Neuronal stem cell (in vitro differentiated cells): ENCODE measurements around the gene DUXB.

Experiments
- DNase-seq: peaks from one replicate; pipeline ENCODE4 v3.0.0-alpha.2; 2013; ENCODE audit warnings: low spot score
- H2AFZ ChIP-seq: one replicate; pipeline ENCODE4 v1.6.1; 2013; ENCODE audit warnings: mild to moderate bottlenecking, low read length, inconsistent platforms
- H2AK5ac ChIP-seq: 2 replicates; pipeline ENCODE4 v1.6.1; 2013; ENCODE audit warnings: low read depth, mild to moderate bottlenecking, inconsistent platforms, low read length, moderate library complexity, mixed read lengths
- H2BK120ac ChIP-seq: 2 replicates; pipeline ENCODE4 v1.6.1; 2013; ENCODE audit warnings: low read depth, mild to moderate bottlenecking, inconsistent platforms, low read length, moderate library complexity, mixed read lengths
- H2BK12ac ChIP-seq: one replicate; pipeline ENCODE4 v1.6.1; 2013; ENCODE audit warnings: low read length, inconsistent platforms
- H2BK15ac ChIP-seq: 2 replicates; pipeline ENCODE4 v1.6.1; 2013; ENCODE audit warnings: mild to moderate bottlenecking, low read length, inconsistent platforms, mixed read lengths
- H2BK5ac ChIP-seq: one replicate; pipeline ENCODE4 v1.6.1; 2013; ENCODE audit warnings: inconsistent platforms, mild to moderate bottlenecking, low read length, moderate library complexity
- H3K14ac ChIP-seq: one replicate; pipeline ENCODE4 v1.6.1; 2013; ENCODE audit warnings: low read length, inconsistent platforms
- H3K18ac ChIP-seq: 2 replicates; pipeline ENCODE4 v1.6.1; 2013; ENCODE audit warnings: low read length, inconsistent platforms
- H3K23ac ChIP-seq: 2 replicates; pipeline ENCODE4 v1.6.1; 2013; ENCODE audit warnings: low read depth, mild to moderate bottlenecking, mixed read lengths, low read length, inconsistent platforms; ENCODE audit not compliant: poor library complexity
- H3K27ac ChIP-seq: replicated peaks from 3 replicates; pipeline ENCODE4 v1.5.1; 2013; ENCODE audit warnings: low read length, inconsistent platforms
- H3K27me3 ChIP-seq, 3 experiments: 2 replicates each; pipeline ENCODE4 v1.6.1; 2013; ENCODE audit warnings: low read length in 3 of 3, mild to moderate bottlenecking in 2 of 3, inconsistent platforms in 1 of 3, low read depth in 1 of 3, mixed read lengths in 1 of 3, moderate library complexity in 1 of 3; ENCODE audit not compliant: control insufficient read depth in 3 of 3, insufficient read depth in 3 of 3
- H3K36me3 ChIP-seq, 2 donors: replicated peaks in 1 of 2; 2 replicates each; pipeline ENCODE4 v1.6.1; 2013; ENCODE audit warnings: low read length in 2 of 2; ENCODE audit not compliant: control insufficient read depth in 2 of 2, insufficient read depth in 2 of 2
- H3K4ac ChIP-seq: 2 replicates; pipeline ENCODE4 v1.6.1; 2013; ENCODE audit warnings: inconsistent platforms, mild to moderate bottlenecking, low read length, moderate library complexity
- H3K4me1 ChIP-seq, 2 donors: 1 replicate in 1 of 2; 2 replicates in 1 of 2; pipeline ENCODE4 v1.6.1; 2013; ENCODE audit warnings: low read length in 2 of 2, low read depth in 1 of 2; ENCODE audit not compliant: control insufficient read depth in 2 of 2, insufficient read depth in 1 of 2
- H3K4me2 ChIP-seq: one replicate; pipeline ENCODE4 v1.6.1; 2013; ENCODE audit warnings: mild to moderate bottlenecking, low read length, inconsistent platforms; ENCODE audit not compliant: insufficient read depth, poor library complexity, severe bottlenecking
- H3K4me3 ChIP-seq, 2 donors: 2 replicates each; pipeline ENCODE4 v1.5.1; 2013; ENCODE audit warnings: low read length in 2 of 2, mild to moderate bottlenecking in 2 of 2, inconsistent platforms in 1 of 2, moderate library complexity in 1 of 2
- H3K79me1 ChIP-seq: one replicate; pipeline ENCODE4 v1.6.1; 2013; ENCODE audit warnings: low read depth, mild to moderate bottlenecking, inconsistent platforms, low read length, moderate library complexity
- H3K9ac ChIP-seq: one replicate; pipeline ENCODE4 v1.6.1; 2013; ENCODE audit warnings: mild to moderate bottlenecking, low read depth, low read length, inconsistent platforms; ENCODE audit not compliant: poor library complexity
- H3K9me3 ChIP-seq, 2 donors: replicated peaks in 1 of 2; 2 replicates each; pipeline versions ENCODE3 to v1.6.1; 2013; ENCODE audit warnings: low read length in 2 of 2, mild to moderate bottlenecking in 2 of 2, inconsistent platforms in 1 of 2, low read depth in 1 of 2, mixed read lengths in 1 of 2, moderate library complexity in 1 of 2; ENCODE audit not compliant: control insufficient read depth in 2 of 2, insufficient read depth in 1 of 2
- H4K8ac ChIP-seq: one replicate; pipeline ENCODE4 v1.6.1; 2013; ENCODE audit warnings: low read depth, mild to moderate bottlenecking, inconsistent platforms, low read length, moderate library complexity
- H4K91ac ChIP-seq: one replicate; pipeline ENCODE4 v1.6.1; 2013; ENCODE audit warnings: low read length, low read depth, mild to moderate bottlenecking, inconsistent platforms; ENCODE audit not compliant: poor library complexity
- WGBS, 2 donors: extraction: QIAGEN DNeasy Blood & Tissue Kit; methylation state at CpG; one replicate each; pipeline ENCODE4 v1.1.7; 2013; ENCODE audit warnings: missing lambda C conversion rate in 2 of 2, mixed read lengths in 1 of 2; ENCODE audit not compliant: insufficient read length in 2 of 2, insufficient replicate concordance in 1 of 2; ENCODE audit errors: extremely low coverage in 2 of 2; 5-methylcytosine and 5-hydroxymethylcytosine counted together

The DUXB gene

GRCh38 chr16:75745242-75745641 is 44.0 kb upstream of the DUXB start:
- DNase-seq: no peak
- no CpG with 5 or more reads among the region's 1 CpG for WGBS, 2 donors
- no peak overlapping the region for H2BK5ac ChIP-seq
- H4K91ac ChIP-seq: no peak overlapping the region
- no peak overlapping the region for H2AFZ ChIP-seq
- no peak overlapping the region for H3K4ac ChIP-seq
- H3K79me1 ChIP-seq: no peaks in the 10 kb centered on the region
- no peaks in the 10 kb centered on the region for H3K4me1 ChIP-seq
- no peak overlapping the region for H3K4me2 ChIP-seq
- H3K9me3 ChIP-seq: peaks cover 4 to 13% of the 10 kb centered on the region in 2 donors
- H2BK15ac ChIP-seq: no peak overlapping the region
- no peak overlapping the region for H3K14ac ChIP-seq
- H2AK5ac ChIP-seq: no peak overlapping the region
- no peak overlapping the region for H2BK120ac ChIP-seq
- H3K9ac ChIP-seq: no peak overlapping the region
- H3K27ac ChIP-seq: no peak overlapping the region
- H3K18ac ChIP-seq: no peak overlapping the region
- H2BK12ac ChIP-seq: no peak overlapping the region
- no peak overlapping the region for H3K4me3 ChIP-seq
- no peak overlapping the region for H4K8ac ChIP-seq
- H3K27me3 ChIP-seq: no peaks in the 10 kb centered on the region
- no peaks in the 10 kb centered on the region for H3K36me3 ChIP-seq
- no peak overlapping the region for H3K23ac ChIP-seq

GRCh38 chr16:75742424-75743047 is 41.3 kb upstream of the DUXB start:
- Histone ChIP-seq H3K18ac (no peak overlapping the region), H3K4me2 (no peak overlapping the region), H4K91ac (no peak overlapping the region), H3K4me1 (no peaks in the 10 kb centered on the region), H2AK5ac (no peak overlapping the region), H2BK12ac (no peak overlapping the region), H2BK5ac (no peak overlapping the region), H2BK120ac (no peak overlapping the region), H3K4ac (no peak overlapping the region), H4K8ac (no peak overlapping the region), H3K9ac (no peak overlapping the region), H3K23ac (no peak overlapping the region), H2AFZ (no peak overlapping the region), H3K4me3 (no peak overlapping the region), H3K27ac (no peak overlapping the region), H2BK15ac (no peak overlapping the region), H3K27me3 (no peaks in the 10 kb centered on the region), H3K79me1 (no peaks in the 10 kb centered on the region), H3K9me3 (peaks cover 4 to 13% of the 10 kb centered on the region in 2 donors), H3K36me3 (no peaks in the 10 kb centered on the region), H3K14ac (no peak overlapping the region)
- peak; percentile 26 for DNase-seq
- no CpG with 5 or more reads among the region's 1 CpG for WGBS, 2 donors

- H2AFZ ChIP-seq: peak overlapping the region; percentile 11
- no peak overlapping the region for H3K18ac ChIP-seq
- H3K23ac ChIP-seq: no peak overlapping the region
- H2BK15ac ChIP-seq: no peak overlapping the region
- no peak overlapping the region for H3K14ac ChIP-seq
- no peak overlapping the region for H3K9ac ChIP-seq
- WGBS, 2 donors: no CpG with 5 or more reads among the region's 6 CpGs
- peak; percentile 24 for DNase-seq
- peak overlapping the region; percentile 8 for H3K27ac ChIP-seq
- H3K9me3 ChIP-seq: no peaks in the 10 kb centered on the region
- H2BK120ac ChIP-seq: no peak overlapping the region
- H4K91ac ChIP-seq: no peak overlapping the region
- no peak overlapping the region for H2BK5ac ChIP-seq
- no peak overlapping the region for H2AK5ac ChIP-seq
- H2BK12ac ChIP-seq: no peak overlapping the region
- H3K4me1 ChIP-seq: peaks cover 0 to 8% of the 10 kb centered on the region in 2 donors
- no peaks in the 10 kb centered on the region for H3K79me1 ChIP-seq
- H3K4me2 ChIP-seq: peak overlapping the region; percentile 19
- no peak overlapping the region for H3K4ac ChIP-seq
- H3K4me3 ChIP-seq: no peak overlapping the region
- no peak overlapping the region for H4K8ac ChIP-seq
- no peaks in the 10 kb centered on the region for H3K27me3 ChIP-seq
- no peaks in the 10 kb centered on the region for H3K36me3 ChIP-seq
Measured at GRCh38 chr16:75733305-75734211, 32.3 kb upstream of the DUXB start.

DNA sequence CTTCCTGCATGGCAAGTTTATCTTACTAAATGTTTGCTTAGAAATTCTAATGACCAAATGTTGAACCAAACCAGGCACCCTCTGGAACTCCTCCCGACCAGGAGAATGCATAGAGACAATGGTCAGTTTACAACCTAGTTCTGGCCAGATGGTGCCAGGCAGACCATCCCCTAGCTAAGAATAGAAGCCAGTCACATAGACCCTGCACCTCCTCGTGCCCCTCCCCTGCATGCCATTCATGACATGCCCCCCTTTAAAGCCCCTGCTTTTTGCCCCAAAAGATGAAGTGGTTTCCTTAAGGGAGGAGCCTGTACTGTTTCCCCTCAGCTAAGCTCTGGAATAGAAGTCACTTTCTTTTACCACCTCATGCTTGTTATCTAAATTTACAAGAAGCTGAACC is 31.6 kb upstream of the DUXB start:
- H3K4me1 ChIP-seq: peaks cover 0 to 8% of the 10 kb centered on the region in 2 donors
- no peaks in the 10 kb centered on the region for H3K9me3 ChIP-seq
- H3K9ac ChIP-seq: no peak overlapping the region
- no peak overlapping the region for H4K91ac ChIP-seq
- no CpG with 5 or more reads among the region's 2 CpGs for WGBS, 2 donors
- no peak overlapping the region for H3K18ac ChIP-seq
- H3K4me3 ChIP-seq: no peak overlapping the region
- H3K36me3 ChIP-seq: no peaks in the 10 kb centered on the region
- no peak overlapping the region for H3K4ac ChIP-seq
- H2BK5ac ChIP-seq: no peak overlapping the region
- DNase-seq: no peak
- no peak overlapping the region for H3K23ac ChIP-seq
- H3K79me1 ChIP-seq: no peaks in the 10 kb centered on the region
- no peak overlapping the region for H2AK5ac ChIP-seq
- no peak overlapping the region for H3K14ac ChIP-seq
- no peak overlapping the region for H3K27ac ChIP-seq
- H2BK120ac ChIP-seq: no peak overlapping the region
- H2BK12ac ChIP-seq: no peak overlapping the region
- peak overlapping the region; percentile 11 for H2AFZ ChIP-seq
- H4K8ac ChIP-seq: no peak overlapping the region
- H3K27me3 ChIP-seq: no peaks in the 10 kb centered on the region
- peak overlapping the region; percentile 19 for H3K4me2 ChIP-seq
- no peak overlapping the region for H2BK15ac ChIP-seq
